ENCODE measurements around the gene VPREB3. TPM values are rescaled to one million over a fixed set of nuclear protein-coding genes. Genes with fewer than 3 reads are reported as not detected.
"Not testable (repeated sequence)": the region's sequence is repeated elsewhere in the genome, so short reads cannot be mapped to it uniquely, and the experiment has no call there.

The VPREB3 gene
- total RNA-seq, 1 experiment from 2014 or later, result not detected

DNA sequence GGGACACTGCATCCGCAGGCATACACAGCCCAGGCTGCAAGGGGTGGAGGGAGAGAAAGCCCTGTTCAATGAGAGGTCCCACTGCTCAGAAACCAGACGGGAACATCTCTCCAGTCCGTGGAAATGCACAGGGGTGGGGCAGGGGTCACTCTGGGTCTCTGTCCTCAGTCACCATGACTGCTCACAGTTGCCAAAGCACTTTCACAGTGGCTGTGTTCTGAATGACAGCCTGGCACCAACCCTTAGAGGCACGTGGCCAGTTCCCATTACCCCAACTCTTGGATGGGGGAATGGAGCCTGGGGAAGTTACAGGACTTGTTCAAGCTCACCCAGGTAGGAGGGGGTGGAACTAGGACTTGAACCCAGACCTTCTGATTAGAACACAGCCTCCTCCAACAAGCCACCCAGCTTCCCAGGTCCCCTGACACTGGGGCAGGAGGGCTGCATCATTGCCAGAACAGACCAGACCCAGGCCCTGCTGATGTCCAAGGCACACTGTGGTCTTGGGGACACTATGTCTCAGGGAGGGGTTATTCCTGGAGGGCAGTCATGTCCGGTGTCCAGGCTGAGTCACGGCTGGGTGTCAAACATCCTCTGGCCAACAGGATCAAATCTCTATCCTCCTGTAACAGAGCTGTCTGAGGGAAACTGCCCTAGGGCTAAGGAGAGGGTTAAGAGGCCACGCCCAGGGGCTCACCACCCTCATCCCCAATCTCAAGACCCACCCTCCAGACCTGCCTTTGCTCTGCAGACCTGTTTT is 11.5 kb downstream of the VPREB3 start:
- TF ChIP-seq SIN3A (IDR thresholded peaks at IDR 0.05; ENCODE audit: borderline replicate concordance, insufficient read depth, low read depth, low read length) (no peak), TCF7L2 (IDR thresholded peaks at IDR 0.05; ENCODE audit: low read depth, low read length) (no peak), POLR2AphosphoS5 (IDR thresholded peaks at IDR 0.05; ENCODE audit: low read depth, low read length) (no peak)
- TF ChIP-seq, protein P1, sequence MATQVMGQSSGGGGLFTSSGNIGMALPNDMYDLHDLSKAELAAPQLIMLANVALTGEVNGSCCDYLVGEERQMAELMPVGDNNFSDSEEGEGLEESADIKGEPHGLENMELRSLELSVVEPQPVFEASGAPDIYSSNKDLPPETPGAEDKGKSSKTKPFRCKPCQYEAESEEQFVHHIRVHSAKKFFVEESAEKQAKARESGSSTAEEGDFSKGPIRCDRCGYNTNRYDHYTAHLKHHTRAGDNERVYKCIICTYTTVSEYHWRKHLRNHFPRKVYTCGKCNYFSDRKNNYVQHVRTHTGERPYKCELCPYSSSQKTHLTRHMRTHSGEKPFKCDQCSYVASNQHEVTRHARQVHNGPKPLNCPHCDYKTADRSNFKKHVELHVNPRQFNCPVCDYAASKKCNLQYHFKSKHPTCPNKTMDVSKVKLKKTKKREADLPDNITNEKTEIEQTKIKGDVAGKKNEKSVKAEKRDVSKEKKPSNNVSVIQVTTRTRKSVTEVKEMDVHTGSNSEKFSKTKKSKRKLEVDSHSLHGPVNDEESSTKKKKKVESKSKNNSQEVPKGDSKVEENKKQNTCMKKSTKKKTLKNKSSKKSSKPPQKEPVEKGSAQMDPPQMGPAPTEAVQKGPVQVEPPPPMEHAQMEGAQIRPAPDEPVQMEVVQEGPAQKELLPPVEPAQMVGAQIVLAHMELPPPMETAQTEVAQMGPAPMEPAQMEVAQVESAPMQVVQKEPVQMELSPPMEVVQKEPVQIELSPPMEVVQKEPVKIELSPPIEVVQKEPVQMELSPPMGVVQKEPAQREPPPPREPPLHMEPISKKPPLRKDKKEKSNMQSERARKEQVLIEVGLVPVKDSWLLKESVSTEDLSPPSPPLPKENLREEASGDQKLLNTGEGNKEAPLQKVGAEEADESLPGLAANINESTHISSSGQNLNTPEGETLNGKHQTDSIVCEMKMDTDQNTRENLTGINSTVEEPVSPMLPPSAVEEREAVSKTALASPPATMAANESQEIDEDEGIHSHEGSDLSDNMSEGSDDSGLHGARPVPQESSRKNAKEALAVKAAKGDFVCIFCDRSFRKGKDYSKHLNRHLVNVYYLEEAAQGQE (IDR thresholded peaks at IDR 0.05; ENCODE audit: insufficient read depth in 1 of 2, low read depth in 2 of 2, low read length in 1 of 2), result no peak
- TF ChIP-seq, protein P2, sequence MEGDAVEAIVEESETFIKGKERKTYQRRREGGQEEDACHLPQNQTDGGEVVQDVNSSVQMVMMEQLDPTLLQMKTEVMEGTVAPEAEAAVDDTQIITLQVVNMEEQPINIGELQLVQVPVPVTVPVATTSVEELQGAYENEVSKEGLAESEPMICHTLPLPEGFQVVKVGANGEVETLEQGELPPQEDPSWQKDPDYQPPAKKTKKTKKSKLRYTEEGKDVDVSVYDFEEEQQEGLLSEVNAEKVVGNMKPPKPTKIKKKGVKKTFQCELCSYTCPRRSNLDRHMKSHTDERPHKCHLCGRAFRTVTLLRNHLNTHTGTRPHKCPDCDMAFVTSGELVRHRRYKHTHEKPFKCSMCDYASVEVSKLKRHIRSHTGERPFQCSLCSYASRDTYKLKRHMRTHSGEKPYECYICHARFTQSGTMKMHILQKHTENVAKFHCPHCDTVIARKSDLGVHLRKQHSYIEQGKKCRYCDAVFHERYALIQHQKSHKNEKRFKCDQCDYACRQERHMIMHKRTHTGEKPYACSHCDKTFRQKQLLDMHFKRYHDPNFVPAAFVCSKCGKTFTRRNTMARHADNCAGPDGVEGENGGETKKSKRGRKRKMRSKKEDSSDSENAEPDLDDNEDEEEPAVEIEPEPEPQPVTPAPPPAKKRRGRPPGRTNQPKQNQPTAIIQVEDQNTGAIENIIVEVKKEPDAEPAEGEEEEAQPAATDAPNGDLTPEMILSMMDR (IDR thresholded peaks at IDR 0.05), result no peak
- H3K27ac ChIP-seq (ENCODE audit: low read length), result no peak overlapping the region
- CTCF ChIA-PET, result no interaction called here
- intact Hi-C loops (cut with micrococcal nuclease; ENCODE audit: unreplicated experiment), result no loop called here
- POLR2A ChIA-PET, result no interaction called here
- no peaks in the 10 kb centered on the region for H3K9me3 ChIP-seq (ENCODE audit: control insufficient read depth, insufficient read depth, low read depth, low read length)
- BruUV-seq (replicated peaks), result no TSS peak
- no peaks in the 10 kb centered on the region for H3K4me1 ChIP-seq (ENCODE audit: control insufficient read depth, insufficient read depth, low read length)
- ATAC-seq (no peak), DNase-seq (ENCODE audit: low read depth, low spot score) (no peak)
- H3K27me3 ChIP-seq (ENCODE audit: control insufficient read depth, insufficient read depth, low read length), result no peaks in the 10 kb centered on the region
- in situ Hi-C loops (cut with HindIII; ENCODE audit: low pct_unique_long_range_greater_than_20kb, low sequenced_read_pairs), result no loop called here
- no peaks in the 10 kb centered on the region for H3K36me3 ChIP-seq (ENCODE audit: control insufficient read depth, insufficient read depth, low read length)
- H3K4me3 ChIP-seq (ENCODE audit: low read depth in 2 of 2, low read length in 2 of 2), result no peak overlapping the region

DNA sequence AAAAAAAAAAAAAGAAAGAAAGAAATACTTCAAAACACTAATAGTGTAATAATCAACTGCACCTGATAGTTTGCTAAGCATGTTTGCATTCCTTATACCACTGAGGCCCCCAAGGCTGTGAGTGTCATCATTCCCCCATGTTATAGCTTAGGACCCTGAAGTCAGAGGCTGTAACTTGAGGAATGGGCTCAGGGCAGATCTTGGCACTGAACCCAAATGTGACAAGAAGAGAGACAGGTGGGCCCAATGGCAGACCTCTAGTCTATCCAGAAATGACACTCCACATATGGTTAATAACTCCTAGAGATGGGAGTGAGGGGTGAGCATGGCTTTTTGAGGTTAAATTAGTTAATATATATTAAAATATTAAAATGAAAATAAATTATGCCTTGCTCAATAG is 16.5 kb downstream of the VPREB3 start:
- no peaks in the 10 kb centered on the region for H3K4me1 ChIP-seq (ENCODE audit: control insufficient read depth, insufficient read depth, low read length)
- no peaks in the 10 kb centered on the region for H3K9me3 ChIP-seq (ENCODE audit: control insufficient read depth, insufficient read depth, low read depth, low read length)
- no peak for DNase-seq (ENCODE audit: low read depth, low spot score)
- no peak overlapping the region for H3K4me3 ChIP-seq (ENCODE audit: low read depth in 2 of 2, low read length in 2 of 2)
- TF ChIP-seq, protein P2 (IDR thresholded peaks at IDR 0.05), result no peak
- TF ChIP-seq TCF7L2 (IDR thresholded peaks at IDR 0.05; ENCODE audit: low read depth, low read length) (no peak), SIN3A (IDR thresholded peaks at IDR 0.05; ENCODE audit: borderline replicate concordance, insufficient read depth, low read depth, low read length) (no peak), POLR2AphosphoS5 (IDR thresholded peaks at IDR 0.05; ENCODE audit: low read depth, low read length) (no peak)
- TF ChIP-seq, protein P1 (IDR thresholded peaks at IDR 0.05; ENCODE audit: insufficient read depth in 1 of 2, low read depth in 2 of 2, low read length in 1 of 2), result no peak
- no peaks in the 10 kb centered on the region for H3K27me3 ChIP-seq (ENCODE audit: control insufficient read depth, insufficient read depth, low read length)
- ChIA-PET POLR2A (no interaction called here), CTCF (no interaction called here)
- no peak overlapping the region for H3K27ac ChIP-seq (ENCODE audit: low read length)
- in situ Hi-C loops (cut with HindIII; ENCODE audit: low pct_unique_long_range_greater_than_20kb, low sequenced_read_pairs) (no loop called here), intact Hi-C loops (cut with micrococcal nuclease; ENCODE audit: unreplicated experiment) (no loop called here)
- H3K36me3 ChIP-seq (ENCODE audit: control insufficient read depth, insufficient read depth, low read length), result no peaks in the 10 kb centered on the region
- BruUV-seq (replicated peaks), result no TSS peak
- no peak for ATAC-seq

DNA sequence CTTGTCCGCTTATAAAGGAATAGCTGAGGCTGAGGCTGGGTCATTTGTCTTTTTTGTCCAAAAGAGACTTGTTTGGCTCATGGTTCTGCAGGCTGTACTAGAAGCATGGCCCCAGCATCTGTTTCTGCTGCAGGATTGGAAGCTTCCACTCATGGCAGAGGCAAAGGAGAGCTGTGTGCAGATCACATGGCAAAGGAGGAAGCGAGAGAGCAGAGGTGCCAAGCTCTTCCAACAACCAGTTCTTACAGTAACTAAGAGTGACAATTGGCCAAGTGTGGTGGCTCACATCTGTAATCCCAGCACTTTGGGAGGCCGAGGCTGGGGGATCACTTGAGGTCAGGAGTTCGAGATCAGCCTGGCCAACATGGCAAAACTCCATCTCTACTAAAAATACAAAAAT is 26.1 kb downstream of the VPREB3 start:
- H3K36me3 ChIP-seq (ENCODE audit: control insufficient read depth, insufficient read depth, low read length); H3K4me3 ChIP-seq (ENCODE audit: low read depth in 2 of 2, low read length in 2 of 2); BruUV-seq (replicated peaks); POLR2A ChIA-PET; CTCF ChIA-PET; in situ Hi-C loops (cut with HindIII; ENCODE audit: low pct_unique_long_range_greater_than_20kb, low sequenced_read_pairs); intact Hi-C loops (cut with micrococcal nuclease; ENCODE audit: unreplicated experiment); ATAC-seq; DNase-seq (ENCODE audit: low read depth, low spot score); H3K4me1 ChIP-seq (ENCODE audit: control insufficient read depth, insufficient read depth, low read length); H3K9me3 ChIP-seq (ENCODE audit: control insufficient read depth, insufficient read depth, low read depth, low read length); H3K27ac ChIP-seq (ENCODE audit: low read length); H3K27me3 ChIP-seq (ENCODE audit: control insufficient read depth, insufficient read depth, low read length): not testable (repeated sequence)

Measured in Panc1 (cell line).